Keratinocyte (primary cell): ENCODE data around the gene LDB1. TPM values are rescaled to one million over a fixed set of nuclear protein-coding genes. Genes with fewer than 3 reads are reported as not detected.
A peak's percentile ranks its signal among the peaks of the same experiment; 100 is the strongest.

ENCODE experiments used
- DNase-seq: peaks from one replicate; pipeline ENCODE4 v3.0.0-alpha.2; 2011; ENCODE audit warnings: low read depth, missing footprints, low spot score
- FAIRE-seq: peaks from 2 replicates; lab custom pipeline; 2011; peaks lifted over from hg19 to GRCh38; lab: Jason Lieb, UNC
- H2AFZ ChIP-seq: 2 replicates; pipeline ENCODE4 v1.6.0; 2012; ENCODE audit warnings: low read length, control low read depth, inconsistent platforms; ENCODE audit not compliant: control insufficient read depth
- H3K27ac ChIP-seq: 2 replicates; pipeline ENCODE4 v1.5.1; 2011; ENCODE audit warnings: low read length; ENCODE audit not compliant: control insufficient read depth, insufficient read depth
- H3K27me3 ChIP-seq: 3 replicates; pipeline ENCODE4 v1.6.0; 2011; ENCODE audit warnings: low read length; ENCODE audit not compliant: control insufficient read depth, insufficient read depth; ENCODE audit errors: extremely low read depth
- H3K36me3 ChIP-seq, 2 experiments: 2 replicates in 1 of 2; 3 replicates in 1 of 2; pipeline ENCODE4 v1.5.1; 2011; ENCODE audit warnings: low read length in 2 of 2, mild to moderate bottlenecking in 1 of 2; ENCODE audit not compliant: control insufficient read depth in 2 of 2, insufficient read depth in 2 of 2; ENCODE audit errors: extremely low read depth in 1 of 2
- H3K4me1 ChIP-seq: 3 replicates; pipeline ENCODE4 v1.5.1; 2011; ENCODE audit warnings: low read length; ENCODE audit not compliant: control insufficient read depth, insufficient read depth; ENCODE audit errors: extremely low read depth
- H3K4me2 ChIP-seq: 3 replicates; pipeline ENCODE4 v1.6.0; 2011; ENCODE audit warnings: low read depth, low read length; ENCODE audit not compliant: control insufficient read depth, insufficient read depth; ENCODE audit errors: extremely low read depth
- H3K4me3 ChIP-seq, 3 experiments: fragments of 200-600 bp in 1 of 3; sonication (generic) in 1 of 3; 2 replicates in 2 of 3; 3 replicates in 1 of 3; pipeline ENCODE4 v1.5.1; 2011 to 2016; ENCODE audit warnings: low read length in 3 of 3, mild to moderate bottlenecking in 3 of 3, control low read depth in 2 of 3, inconsistent platforms in 1 of 3, low read depth in 1 of 3, mixed read lengths in 1 of 3, mixed run types in 1 of 3, moderate library complexity in 1 of 3; ENCODE audit not compliant: control insufficient read depth in 2 of 3, insufficient read depth in 2 of 3; ENCODE audit errors: extremely low read depth in 1 of 3
- H3K79me2 ChIP-seq: 2 replicates; pipeline ENCODE4 v1.6.0; 2012; ENCODE audit warnings: low read length; ENCODE audit not compliant: control insufficient read depth, insufficient read depth
- H3K9ac ChIP-seq: 3 replicates; pipeline ENCODE4 v1.6.0; 2011; ENCODE audit warnings: low read length; ENCODE audit not compliant: control insufficient read depth, insufficient read depth; ENCODE audit errors: extremely low read depth
- H3K9me1 ChIP-seq: 3 replicates; pipeline ENCODE4 v1.6.0; 2011; ENCODE audit warnings: low read length; ENCODE audit not compliant: control insufficient read depth, insufficient read depth; ENCODE audit errors: extremely low read depth
- H3K9me3 ChIP-seq: 2 replicates; pipeline ENCODE4 v1.5.1; 2012; ENCODE audit warnings: low read depth, low read length; ENCODE audit not compliant: control insufficient read depth
- H4K20me1 ChIP-seq: 3 replicates; pipeline ENCODE4 v1.6.0; 2011; ENCODE audit warnings: low read length; ENCODE audit not compliant: control insufficient read depth, insufficient read depth; ENCODE audit errors: extremely low read depth
- EZH2 ChIP-seq: IDR thresholded peaks from one replicate; pipeline ENCODE4 v1.6.1; 2012; ENCODE audit warnings: inconsistent platforms, mild to moderate bottlenecking, low read length, moderate library complexity
- dilution Hi-C: fragments of 300-500 bp; cut with MboI; formaldehyde crosslinking; loops from one replicate; pipeline ENCODE4 v1.7.0; 2020; ENCODE audit warnings: low sequenced_read_pairs; ENCODE audit not compliant: extremely low pct_ligation_motif_present
- polyA plus RNA-seq, 5 experiments: library from polyadenylated mRNA; depleted of rRNA in 3 of 5; stranded (reverse) in 3 of 5; stranded (forward) in 1 of 5; unstranded in 1 of 5; fragments of >200 nt; gene quantifications; 1 replicate in 1 of 5; 2 replicates in 3 of 5; 3 replicates in 1 of 5; pipeline versions ENCODE4 v1.2.1 to v1.2.3, GENCODE V29; 2011 to 2012; ENCODE audit warnings: missing spikeins in 2 of 5, low read depth in 1 of 5, low replicate concordance in 1 of 5
- TF ChIP-seq, protein P1 (sequence below), 3 experiments: IDR thresholded peaks in 1 of 3; conservative IDR thresholded peaks in 1 of 3; optimal IDR thresholded peaks in 1 of 3; 2 replicates in 2 of 3; 3 replicates in 1 of 3; pipeline versions ENCODE3 to v1.5.1; 2011; ENCODE audit warnings: low read length in 3 of 3, mild to moderate bottlenecking in 3 of 3, moderate library complexity in 2 of 3, control low read depth in 1 of 3, inconsistent platforms in 1 of 3; ENCODE audit not compliant: insufficient read depth in 2 of 3; ENCODE audit errors: extremely low read depth in 1 of 3

The LDB1 gene
- polyA plus RNA-seq, 1 donor (not counting 4 experiments of a cell fraction or from before 2014, with no cell fraction given): 97.3 TPM

- no peaks in the 10 kb centered on the region for H3K9me1 ChIP-seq
- peak overlapping the region; percentile 87 for H3K27ac ChIP-seq
- no peaks in the 10 kb centered on the region for H3K27me3 ChIP-seq
- H3K79me2 ChIP-seq: peaks cover 65% of the 10 kb centered on the region
- H3K9ac ChIP-seq: peak overlapping the region; percentile 88
- no peaks in the 10 kb centered on the region for H3K9me3 ChIP-seq
- H3K4me1 ChIP-seq: peaks cover 67% of the 10 kb centered on the region
- peak overlapping the region; percentile 95 for H3K4me2 ChIP-seq
- peak overlapping the region in 2 of 3 experiments; percentile 9 to 34 for H3K4me3 ChIP-seq
- dilution Hi-C loops: no loop called here
- DNase-seq (peak; percentile 65), FAIRE-seq (peak; percentile 56)
- H3K36me3 ChIP-seq: no peaks in the 10 kb centered on the region
- peak overlapping the region; percentile 58 for H2AFZ ChIP-seq
- TF ChIP-seq, protein P1, sequence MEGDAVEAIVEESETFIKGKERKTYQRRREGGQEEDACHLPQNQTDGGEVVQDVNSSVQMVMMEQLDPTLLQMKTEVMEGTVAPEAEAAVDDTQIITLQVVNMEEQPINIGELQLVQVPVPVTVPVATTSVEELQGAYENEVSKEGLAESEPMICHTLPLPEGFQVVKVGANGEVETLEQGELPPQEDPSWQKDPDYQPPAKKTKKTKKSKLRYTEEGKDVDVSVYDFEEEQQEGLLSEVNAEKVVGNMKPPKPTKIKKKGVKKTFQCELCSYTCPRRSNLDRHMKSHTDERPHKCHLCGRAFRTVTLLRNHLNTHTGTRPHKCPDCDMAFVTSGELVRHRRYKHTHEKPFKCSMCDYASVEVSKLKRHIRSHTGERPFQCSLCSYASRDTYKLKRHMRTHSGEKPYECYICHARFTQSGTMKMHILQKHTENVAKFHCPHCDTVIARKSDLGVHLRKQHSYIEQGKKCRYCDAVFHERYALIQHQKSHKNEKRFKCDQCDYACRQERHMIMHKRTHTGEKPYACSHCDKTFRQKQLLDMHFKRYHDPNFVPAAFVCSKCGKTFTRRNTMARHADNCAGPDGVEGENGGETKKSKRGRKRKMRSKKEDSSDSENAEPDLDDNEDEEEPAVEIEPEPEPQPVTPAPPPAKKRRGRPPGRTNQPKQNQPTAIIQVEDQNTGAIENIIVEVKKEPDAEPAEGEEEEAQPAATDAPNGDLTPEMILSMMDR (optimal IDR thresholded peaks at IDR 0.05 in 1 of 3, IDR thresholded peaks at IDR 0.05 in 1 of 3, conservative IDR thresholded peaks at IDR 0.05 in 1 of 3; ENCODE audit: extremely low read depth in 1 of 3, insufficient read depth in 2 of 3, low read length in 3 of 3): peak; percentile 11 to 37 (median 14)
- TF ChIP-seq EZH2: no peak
- no peaks in the 10 kb centered on the region for H4K20me1 ChIP-seq
Measured at GRCh38 chr10:102117391-102118159, 2.6 kb downstream of the LDB1 start.

GRCh38 chr10:102116656-102117055 lies 3.5 kb downstream of the LDB1 start:
- Histone ChIP-seq H3K4me2 (no peak overlapping the region), H3K9me1 (peaks cover 1% of the 10 kb centered on the region), H3K27ac (peak overlapping the region; percentile 87), H3K4me3 (no peak overlapping the region), H3K9me3 (no peaks in the 10 kb centered on the region), H3K36me3 (peaks cover 0 to 6% of the 10 kb centered on the region in 2 experiments), H4K20me1 (peaks cover 3% of the 10 kb centered on the region), H3K27me3 (no peaks in the 10 kb centered on the region), H3K9ac (no peak overlapping the region), H3K4me1 (peaks cover 72% of the 10 kb centered on the region), H2AFZ (no peak overlapping the region), H3K79me2 (peaks cover 74% of the 10 kb centered on the region)
- DNase-seq: no peak
- TF ChIP-seq, protein P1 (optimal IDR thresholded peaks at IDR 0.05 in 1 of 3, IDR thresholded peaks at IDR 0.05 in 1 of 3, conservative IDR thresholded peaks at IDR 0.05 in 1 of 3; ENCODE audit: extremely low read depth in 1 of 3, insufficient read depth in 2 of 3, low read length in 3 of 3): no peak
- no peak for TF ChIP-seq EZH2
- dilution Hi-C loops: no loop called here
- no peak for FAIRE-seq
